KMS-11 (cell line): ENCODE measurements around the gene VSTM4.

Source experiments
- H2AFZ ChIP-seq: fragments of 200-600 bp; sonication (generic); 2 replicates; pipeline ENCODE4 v1.6.1; 2016; ENCODE audit warnings: antibody characterized with exemption, mixed run types, low read depth
- H3K27ac ChIP-seq: fragments of 200-600 bp; sonication (generic); 2 replicates; pipeline ENCODE4 v1.6.1; 2016; ENCODE audit warnings: mild to moderate bottlenecking, mixed run types
- H3K27me3 ChIP-seq: fragments of 200-600 bp; sonication (generic); 2 replicates; pipeline ENCODE4 v1.6.1; 2017; ENCODE audit warnings: mild to moderate bottlenecking, low read depth, mixed run types, moderate library complexity; ENCODE audit not compliant: insufficient read depth
- H3K36me3 ChIP-seq: fragments of 200-600 bp; sonication (generic); 2 replicates; pipeline ENCODE4 v1.6.1; 2017; ENCODE audit warnings: mild to moderate bottlenecking, mixed run types; ENCODE audit not compliant: insufficient read depth
- H3K4me1 ChIP-seq: fragments of 200-600 bp; sonication (generic); 2 replicates; pipeline ENCODE4 v1.6.1; 2016; ENCODE audit warnings: mild to moderate bottlenecking, low read depth, mixed run types; ENCODE audit not compliant: poor library complexity, severe bottlenecking
- H3K4me2 ChIP-seq: fragments of 200-600 bp; sonication (generic); 2 replicates; pipeline ENCODE4 v1.7.0; 2016; ENCODE audit warnings: mild to moderate bottlenecking, mixed run types
- H3K4me3 ChIP-seq: fragments of 200-600 bp; sonication (generic); IDR thresholded peaks from 2 replicates; pipeline ENCODE4 v1.6.1; 2017; ENCODE audit warnings: low read depth, low read length, mixed read lengths; ENCODE audit not compliant: insufficient read depth
- H3K79me2 ChIP-seq: fragments of 200-600 bp; sonication (generic); 2 replicates; pipeline ENCODE4 v1.6.1; 2016; ENCODE audit warnings: low read depth, mixed run types; ENCODE audit not compliant: insufficient read depth
- H3K9ac ChIP-seq: fragments of 200-600 bp; sonication (generic); 2 replicates; pipeline ENCODE4 v1.6.1; 2016; ENCODE audit warnings: mild to moderate bottlenecking, mixed run types
- H4K20me1 ChIP-seq: fragments of 200-600 bp; sonication (generic); 2 replicates; pipeline ENCODE4 v1.6.1; 2016; ENCODE audit warnings: mild to moderate bottlenecking, mixed run types; ENCODE audit not compliant: insufficient read depth
- CTCF ChIP-seq: fragments of 200-600 bp; sonication (generic); conservative IDR thresholded peaks from 2 replicates; pipeline ENCODE4 v1.6.1; 2017; ENCODE audit warnings: low read depth, mild to moderate bottlenecking, antibody characterized with exemption, low read length, moderate library complexity, mixed read lengths

The VSTM4 gene

DNA sequence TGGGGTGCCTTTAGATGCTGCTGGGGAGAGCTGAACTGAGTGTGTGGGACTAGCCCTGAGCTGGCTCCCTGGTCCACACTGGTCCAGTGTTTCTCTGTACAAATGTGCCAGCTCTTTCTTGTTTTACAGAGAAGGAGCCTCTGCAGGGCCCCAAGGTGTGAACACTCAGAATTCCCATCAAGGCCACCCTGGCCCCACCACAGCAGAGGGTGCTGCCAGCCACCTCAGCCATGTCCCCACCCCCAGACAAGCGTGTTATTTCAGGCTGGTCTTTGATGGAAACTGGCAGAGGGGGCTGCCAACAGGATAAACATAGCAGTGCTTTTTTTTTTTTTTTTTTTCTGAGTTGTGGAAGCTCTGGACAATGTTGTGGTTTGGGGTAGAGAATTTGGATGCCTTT lies 107.2 kb downstream of the VSTM4 start:
- Histone ChIP-seq H3K79me2 (no peaks in the 10 kb centered on the region), H3K36me3 (no peaks in the 10 kb centered on the region), H3K4me2 (no peak overlapping the region), H3K4me1 (no peaks in the 10 kb centered on the region), H3K27me3 (no peaks in the 10 kb centered on the region), H2AFZ (no peak overlapping the region), H3K4me3 (no peak overlapping the region), H3K9ac (no peak overlapping the region), H4K20me1 (no peaks in the 10 kb centered on the region), H3K27ac (no peak overlapping the region)
- no peak for TF ChIP-seq CTCF

- no peaks in the 10 kb centered on the region for H3K27me3 ChIP-seq
- no peaks in the 10 kb centered on the region for H4K20me1 ChIP-seq
- no peaks in the 10 kb centered on the region for H3K4me1 ChIP-seq
- H3K79me2 ChIP-seq, result no peaks in the 10 kb centered on the region
- H3K9ac ChIP-seq, result no peak overlapping the region
- H3K4me2 ChIP-seq, result no peak overlapping the region
- no peaks in the 10 kb centered on the region for H3K36me3 ChIP-seq
- no peak overlapping the region for H3K4me3 ChIP-seq
- no peak for TF ChIP-seq CTCF
- no peak overlapping the region for H3K27ac ChIP-seq
- no peak overlapping the region for H2AFZ ChIP-seq
Measured at GRCh38 chr10:49007129-49007528, 108.2 kb downstream of the VSTM4 start.

GRCh38 chr10:49005270-49005669 lies 110.1 kb downstream of the VSTM4 start:
- Histone ChIP-seq H3K79me2 (no peaks in the 10 kb centered on the region), H3K27me3 (no peaks in the 10 kb centered on the region), H3K4me1 (no peaks in the 10 kb centered on the region), H3K4me2 (no peak overlapping the region), H3K27ac (no peak overlapping the region), H3K36me3 (no peaks in the 10 kb centered on the region), H4K20me1 (no peaks in the 10 kb centered on the region), H3K4me3 (no peak overlapping the region), H3K9ac (no peak overlapping the region), H2AFZ (no peak overlapping the region)
- no peak for TF ChIP-seq CTCF

DNA sequence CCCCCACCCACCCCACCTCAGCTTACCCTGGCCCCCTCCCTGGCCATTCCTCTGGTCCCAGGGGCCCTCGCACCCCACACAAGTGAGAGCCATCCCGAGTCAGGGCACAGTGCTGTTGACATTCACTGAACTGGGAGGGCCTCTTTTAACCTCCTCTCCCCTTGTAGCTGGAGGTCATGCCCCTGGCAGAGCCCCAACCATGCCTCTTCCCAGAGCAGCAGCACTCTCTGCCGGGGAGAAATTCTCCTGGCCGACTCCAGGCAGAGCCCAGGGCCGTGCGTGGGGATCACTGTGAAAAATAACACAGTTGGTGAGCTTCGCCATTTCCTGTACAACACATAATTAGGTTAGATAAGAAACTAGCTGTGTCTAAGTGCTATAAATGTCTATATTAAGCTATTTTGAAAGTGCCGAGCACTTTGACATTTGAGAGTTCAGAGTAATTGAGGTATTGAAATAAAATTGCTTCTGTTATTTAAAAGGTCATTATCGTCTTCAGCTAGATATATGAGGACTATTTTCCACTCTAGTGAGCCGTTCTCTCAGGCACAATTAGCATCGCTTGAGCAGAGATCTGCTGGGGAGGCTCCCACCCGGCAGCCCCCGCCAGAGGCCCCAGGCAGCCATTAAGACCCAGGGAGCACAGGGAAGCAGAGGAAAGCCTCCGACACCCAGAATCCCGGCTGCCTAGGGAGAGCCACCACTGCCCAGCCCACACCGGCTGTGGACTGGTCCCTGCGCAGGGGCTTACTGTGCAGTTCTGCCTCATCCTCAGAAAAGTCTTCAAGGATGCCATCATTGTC lies 113.3 kb downstream of the VSTM4 start:
- Histone ChIP-seq H4K20me1 (no peaks in the 10 kb centered on the region), H3K27me3 (no peaks in the 10 kb centered on the region), H3K27ac (no peak overlapping the region), H3K9ac (no peak overlapping the region), H3K79me2 (no peaks in the 10 kb centered on the region), H3K4me2 (no peak overlapping the region), H2AFZ (no peak overlapping the region), H3K4me1 (no peaks in the 10 kb centered on the region), H3K4me3 (no peak overlapping the region), H3K36me3 (no peaks in the 10 kb centered on the region)
- no peak for TF ChIP-seq CTCF
